NCI-H2029 treated with DMSO at 0.1 percent for 48 hours (cell line): ENCODE data around the gene GLMN.

ENCODE experiments used
- DNase-seq: peaks from one replicate; lab custom pipeline; 2025; lab: John Stamatoyannopoulos, UW

Gene GLMN, protein sequence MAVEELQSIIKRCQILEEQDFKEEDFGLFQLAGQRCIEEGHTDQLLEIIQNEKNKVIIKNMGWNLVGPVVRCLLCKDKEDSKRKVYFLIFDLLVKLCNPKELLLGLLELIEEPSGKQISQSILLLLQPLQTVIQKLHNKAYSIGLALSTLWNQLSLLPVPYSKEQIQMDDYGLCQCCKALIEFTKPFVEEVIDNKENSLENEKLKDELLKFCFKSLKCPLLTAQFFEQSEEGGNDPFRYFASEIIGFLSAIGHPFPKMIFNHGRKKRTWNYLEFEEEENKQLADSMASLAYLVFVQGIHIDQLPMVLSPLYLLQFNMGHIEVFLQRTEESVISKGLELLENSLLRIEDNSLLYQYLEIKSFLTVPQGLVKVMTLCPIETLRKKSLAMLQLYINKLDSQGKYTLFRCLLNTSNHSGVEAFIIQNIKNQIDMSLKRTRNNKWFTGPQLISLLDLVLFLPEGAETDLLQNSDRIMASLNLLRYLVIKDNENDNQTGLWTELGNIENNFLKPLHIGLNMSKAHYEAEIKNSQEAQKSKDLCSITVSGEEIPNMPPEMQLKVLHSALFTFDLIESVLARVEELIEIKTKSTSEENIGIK

DNA sequence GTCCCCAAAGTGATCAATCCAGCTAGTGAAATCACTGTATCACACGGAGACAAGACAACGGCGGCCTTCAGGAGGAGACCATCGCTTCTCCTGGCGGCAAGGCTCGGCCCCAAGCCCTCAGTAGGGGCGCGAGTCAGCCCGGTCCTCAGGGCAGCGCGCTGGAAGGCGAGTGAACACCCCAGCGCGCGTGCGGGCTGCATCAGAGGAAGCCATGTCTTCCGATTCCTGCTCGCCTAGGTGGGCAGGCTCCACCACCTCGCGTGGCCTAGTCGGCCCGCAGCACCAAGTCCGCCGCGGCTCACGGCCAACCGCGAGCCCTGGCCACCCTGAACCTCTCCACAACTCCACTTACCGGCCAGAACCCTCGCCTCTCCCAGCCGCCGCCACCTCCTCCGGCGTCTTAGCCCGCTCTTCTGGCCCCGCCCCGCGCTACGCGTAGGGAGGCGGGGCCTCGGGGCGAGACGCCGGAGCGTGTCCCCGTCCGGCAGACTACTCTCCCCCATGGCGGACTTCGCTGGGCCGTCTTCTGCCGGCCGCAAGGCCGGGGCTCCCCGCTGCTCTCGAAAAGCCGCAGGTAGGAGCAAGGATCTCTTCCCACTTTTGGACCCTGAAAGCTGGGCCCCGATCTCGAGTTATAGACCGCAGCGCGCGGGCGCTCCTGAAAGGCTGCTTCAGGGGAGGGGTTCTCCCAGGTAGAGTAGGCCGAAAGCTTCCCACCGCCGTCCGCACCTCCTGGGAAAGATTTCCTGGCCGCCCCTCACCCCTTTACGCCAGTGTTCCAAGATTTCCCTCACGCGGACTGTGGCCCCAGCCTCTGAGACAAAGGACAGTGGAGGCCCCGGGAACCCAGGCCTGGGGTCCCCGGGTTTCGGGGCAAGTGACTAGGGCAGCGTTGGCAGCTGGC, at the start of gene GLMN, which contains the start of gene RPAP2:
GLMN (minus strand) TSS at position 415 of the 904 bp plus-strand sequence. CDS start 988 bp downstream, outside the sequence.
RPAP2 (plus strand) TSS at position 487 of the 904 bp plus-strand sequence; CDS start at position 502, 15 bp downstream.
- DNase-seq = peak; percentile 74

DNA sequence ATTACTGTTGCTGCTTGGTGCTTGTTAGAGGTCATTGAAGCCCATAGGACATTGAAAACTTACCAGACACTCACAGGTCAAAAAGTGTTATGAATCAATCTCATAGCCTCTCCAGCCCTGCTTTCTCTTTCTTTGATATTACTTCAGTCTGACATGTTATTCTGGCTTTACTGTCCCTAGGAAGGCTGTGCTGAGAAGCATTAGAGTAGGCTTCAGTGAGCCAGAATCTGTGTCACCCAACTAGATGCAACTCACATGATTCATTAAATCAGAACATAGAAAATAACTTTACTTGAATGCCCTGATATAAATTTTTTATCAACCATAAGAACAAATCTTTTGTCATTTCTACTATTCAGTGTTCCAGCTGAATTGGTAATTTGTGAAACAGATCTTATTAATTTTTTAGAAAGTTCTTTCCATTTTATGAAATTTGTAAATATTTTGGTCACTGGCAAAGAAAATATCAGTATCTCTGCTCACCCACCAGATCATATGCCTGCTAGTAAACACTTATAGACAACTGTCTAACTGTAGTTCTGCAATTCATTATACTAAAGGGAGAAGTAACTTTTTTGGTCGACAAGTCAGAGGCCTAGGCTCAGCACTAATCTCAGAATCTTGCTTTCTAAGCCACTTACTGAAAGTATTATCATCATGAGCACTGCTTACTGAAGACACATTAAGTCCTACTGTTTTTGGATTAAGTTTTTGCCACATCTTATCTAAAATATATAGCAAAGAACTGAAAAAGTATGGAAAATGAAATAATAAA, 48.3 kb upstream of the GLMN start:
- no peak for DNase-seq

DNA sequence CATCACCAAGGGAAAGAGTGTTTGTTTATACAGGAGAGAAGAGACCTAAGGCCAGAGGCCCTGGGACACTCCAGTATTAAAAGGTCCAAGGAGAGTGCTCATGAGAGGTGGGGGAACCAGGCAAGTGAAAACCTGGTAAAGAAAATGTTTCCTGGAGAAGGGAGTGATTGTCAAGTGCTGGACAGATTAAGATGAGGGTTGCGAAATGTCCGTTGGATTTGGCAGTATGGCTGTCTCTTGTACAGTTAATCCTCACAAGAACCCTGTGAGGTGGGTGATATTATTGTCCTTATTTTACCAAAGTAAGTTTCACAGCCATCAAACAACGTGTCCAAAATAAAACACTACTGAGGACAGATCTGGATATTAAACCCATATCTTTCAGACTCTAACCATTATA, 44.3 kb upstream of the GLMN start:
- DNase-seq = no peak

DNA sequence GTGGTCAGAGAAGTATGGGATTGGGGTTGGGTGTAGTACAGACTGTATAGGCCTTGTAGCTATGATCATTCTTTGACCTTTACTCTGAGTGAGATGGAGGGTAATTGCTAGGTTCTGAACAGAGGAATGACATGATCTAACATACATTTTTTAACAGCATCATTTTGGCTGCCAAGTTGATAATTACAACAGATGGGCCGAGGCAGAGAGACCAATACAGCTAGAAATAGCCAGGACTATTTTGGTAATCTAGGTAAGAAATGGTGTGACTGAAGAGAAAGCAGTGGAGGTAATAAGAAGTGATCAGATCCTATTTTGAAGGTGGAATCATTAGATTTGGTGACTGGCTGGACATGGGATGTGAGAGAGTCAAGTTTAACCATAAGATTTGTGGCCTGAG, 43.6 kb upstream of the GLMN start:
- DNase-seq = no peak

DNA sequence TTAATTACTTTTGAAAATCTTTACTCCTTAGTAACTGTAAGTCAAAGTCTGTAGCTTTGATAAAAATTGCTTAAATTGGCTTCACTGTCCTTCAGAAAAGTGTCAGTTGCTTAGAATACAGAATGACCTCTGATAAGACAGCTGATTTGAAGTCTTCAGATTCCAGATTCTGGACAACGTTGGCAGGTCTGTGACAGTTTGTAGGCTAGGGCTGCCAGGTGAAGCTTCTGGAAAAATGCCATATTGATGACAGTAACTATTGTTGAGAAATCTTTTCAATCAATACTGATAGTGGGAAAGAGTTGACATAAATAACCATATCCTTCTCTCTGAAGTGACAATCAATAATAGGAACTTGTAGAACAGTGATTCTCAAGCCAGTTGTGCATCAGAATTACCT, 41.4 kb upstream of the GLMN start:
- no peak for DNase-seq

DNA sequence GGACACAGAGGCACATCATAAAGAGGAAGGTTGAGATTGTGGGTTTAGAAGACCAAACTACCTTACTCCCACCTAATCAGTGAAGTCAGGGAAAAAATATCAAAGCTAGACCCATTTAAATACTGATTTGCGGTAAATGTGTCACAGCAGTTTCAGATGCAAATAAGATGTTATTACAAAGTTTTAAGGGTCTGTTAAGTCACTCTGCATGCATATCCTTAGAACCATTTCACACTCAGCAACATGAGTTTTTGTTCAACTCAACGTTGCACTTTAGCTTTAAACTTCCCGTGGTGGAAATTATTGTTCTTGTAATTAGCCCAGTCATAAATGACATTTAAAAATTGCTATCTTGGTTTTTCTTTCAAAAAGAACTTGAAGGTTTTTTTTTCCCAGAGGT, 34.9 kb upstream of the GLMN start:
- no peak for DNase-seq

DNA sequence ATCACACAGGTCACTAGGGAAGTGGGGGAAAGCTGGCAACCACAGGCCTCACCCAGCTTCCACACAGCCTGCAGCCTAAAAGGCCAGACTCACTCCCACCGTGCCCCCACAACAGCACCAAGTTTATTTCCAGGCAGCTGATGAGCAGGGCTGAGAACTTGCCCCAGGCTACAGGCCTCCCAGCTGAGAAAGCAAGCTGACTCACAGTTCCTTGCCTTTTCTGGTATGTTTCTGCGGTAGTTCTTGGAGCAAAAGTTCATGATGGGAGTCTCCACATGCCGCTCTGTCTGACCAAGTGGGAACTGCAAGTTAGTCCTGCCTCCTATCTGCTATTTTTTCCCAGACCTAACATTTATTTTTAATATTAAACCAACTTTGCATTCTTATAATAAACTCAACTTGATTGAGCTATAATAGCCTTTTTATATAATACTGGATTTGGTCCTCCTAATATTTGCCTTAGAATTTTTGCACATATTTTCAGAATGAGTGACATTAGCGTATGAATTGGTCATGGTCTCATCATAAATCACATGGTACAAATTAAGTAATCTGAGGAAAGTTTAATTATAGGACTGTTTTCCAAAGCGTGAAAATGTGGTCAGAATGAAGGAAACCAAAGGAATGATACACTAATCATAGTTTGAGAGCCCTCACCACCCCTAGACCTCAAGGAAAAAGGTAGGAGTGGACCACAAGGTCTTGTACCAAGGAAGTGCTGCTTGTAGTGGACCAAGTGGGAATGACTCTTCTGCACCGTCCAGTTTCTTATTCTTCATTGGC, 30.8 kb upstream of the GLMN start:
- no peak for DNase-seq

DNA sequence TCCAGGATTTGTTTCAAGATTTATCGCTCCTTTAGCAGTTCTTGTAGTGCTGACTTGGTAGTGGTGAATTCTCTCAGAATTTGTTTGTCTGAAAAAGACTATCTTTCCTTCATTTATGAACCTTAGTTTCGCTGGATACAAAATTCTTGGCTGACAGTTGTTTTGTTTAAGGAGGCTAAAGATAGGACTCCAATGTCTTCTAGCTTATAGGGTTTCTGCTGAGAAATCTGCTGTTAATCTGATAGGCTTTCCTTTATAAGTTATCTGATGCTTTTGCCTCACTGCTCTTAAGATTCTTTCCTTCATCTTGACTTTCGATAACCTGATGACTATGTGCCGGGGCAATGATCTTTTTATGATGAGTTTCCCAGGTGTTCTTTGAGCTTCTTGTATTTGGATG, 29.0 kb upstream of the GLMN start:
- no peak for DNase-seq

DNA sequence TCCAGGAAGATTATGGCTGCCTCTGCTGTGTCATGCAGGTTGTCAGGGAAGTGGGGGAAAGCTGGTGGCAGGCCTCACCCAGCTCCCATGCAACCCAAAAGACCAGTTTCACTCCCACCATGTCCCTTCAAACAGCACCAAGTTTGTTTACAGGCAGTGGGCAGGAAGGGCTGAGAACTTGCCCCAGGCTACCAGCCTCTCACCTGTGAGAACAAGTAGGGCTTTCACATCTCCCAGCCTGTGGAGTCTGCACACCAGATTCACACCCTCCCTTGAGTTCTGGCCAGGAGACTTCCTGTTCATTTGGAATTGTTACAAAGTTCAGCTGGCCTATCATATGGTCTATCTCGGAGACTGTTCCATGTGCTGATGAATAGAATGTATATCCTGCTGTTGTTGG, 27.9 kb upstream of the GLMN start:
- DNase-seq = no peak

DNA sequence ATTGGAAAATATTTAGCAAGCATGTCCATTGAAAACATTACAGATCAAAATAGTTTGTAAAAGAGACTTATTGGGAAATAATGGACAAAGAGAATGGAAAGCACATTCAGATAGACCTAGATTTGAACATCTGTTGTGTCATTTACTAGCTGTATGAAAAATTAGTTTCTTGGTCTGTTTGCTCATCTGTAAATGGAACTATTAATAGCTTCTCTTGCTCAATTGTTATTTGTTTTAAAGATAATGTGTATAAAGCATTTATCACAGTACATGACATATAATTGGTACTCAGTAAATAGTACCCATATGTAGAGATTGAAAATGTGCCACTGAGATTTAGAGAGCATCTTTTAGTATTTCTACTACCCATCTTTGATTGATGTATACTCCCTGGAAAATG, 26.0 kb upstream of the GLMN start:
- DNase-seq = no peak

DNA sequence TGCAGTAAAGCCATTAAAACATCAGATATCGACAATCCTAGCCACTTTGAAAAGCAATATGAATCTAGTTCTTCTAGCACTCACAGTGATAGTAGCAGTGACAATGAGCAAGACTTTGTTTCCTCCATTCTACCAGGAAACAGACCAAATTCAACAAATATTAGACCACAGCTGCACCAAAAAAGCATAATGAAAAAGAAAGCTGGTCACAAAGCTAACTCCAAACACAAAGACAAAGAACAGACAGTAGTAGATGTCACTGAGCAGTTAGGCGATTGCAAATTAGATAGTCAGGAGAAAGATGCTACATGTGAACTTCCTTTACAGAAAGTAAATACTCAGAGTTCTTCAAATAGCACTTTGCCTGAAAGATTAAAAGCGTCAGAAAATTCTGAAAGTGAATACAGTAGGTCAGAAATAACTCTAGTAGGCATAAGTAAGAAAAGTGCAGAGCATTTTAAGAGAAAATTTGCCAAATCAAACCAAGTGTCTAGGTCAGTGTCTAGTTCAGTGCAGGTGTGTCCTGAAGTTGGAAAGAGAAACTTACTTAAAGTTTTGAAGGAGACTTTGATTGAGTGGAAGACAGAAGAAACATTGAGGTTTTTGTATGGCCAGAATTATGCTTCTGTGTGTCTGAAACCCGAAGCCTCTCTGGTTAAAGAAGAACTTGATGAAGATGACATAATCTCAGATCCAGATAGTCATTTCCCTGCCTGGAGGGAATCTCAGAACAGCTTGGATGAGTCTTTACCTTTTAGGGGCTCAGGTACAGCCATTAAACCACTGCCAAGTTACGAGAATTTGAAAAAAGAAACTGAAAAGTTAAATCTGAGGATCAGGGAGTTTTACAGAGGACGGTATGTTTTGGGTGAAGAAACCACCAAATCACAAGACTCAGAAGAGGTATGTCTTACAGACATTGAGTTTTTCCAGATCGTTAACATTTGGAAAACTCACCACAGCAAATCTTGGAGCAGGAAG, 25.0 kb upstream of the GLMN start:
- no peak for DNase-seq

DNA sequence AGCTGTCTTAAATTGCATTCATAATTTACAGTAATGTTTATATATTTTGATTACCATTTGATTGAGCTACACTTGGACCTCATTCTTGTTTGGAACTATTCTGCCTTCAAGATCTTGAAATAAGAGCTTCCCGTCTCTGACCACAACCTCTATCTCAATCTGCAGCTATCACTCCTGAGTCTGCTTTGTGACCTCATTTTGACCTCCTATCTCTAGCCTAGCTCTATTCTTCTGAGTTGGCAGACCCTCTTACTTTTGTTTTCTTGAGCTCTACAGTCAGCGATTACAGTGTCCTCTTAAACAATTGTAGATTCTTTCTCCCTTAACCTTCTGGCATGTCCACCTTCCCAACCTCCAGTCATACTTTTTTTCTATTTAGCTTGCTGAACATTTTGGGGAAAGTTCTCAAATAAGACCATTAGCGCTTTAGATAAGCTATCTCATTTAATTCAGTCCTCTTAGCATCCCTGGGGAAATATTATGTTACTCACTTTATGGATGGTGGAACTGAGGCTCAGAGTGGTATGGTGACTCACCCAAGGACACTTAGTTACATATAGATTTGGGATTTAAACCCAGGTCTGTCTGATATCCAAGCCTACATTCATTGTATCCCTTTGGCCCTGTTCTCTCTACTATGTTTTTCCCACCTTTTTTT, 19.2 kb upstream of the GLMN start:
- DNase-seq = no peak

DNA sequence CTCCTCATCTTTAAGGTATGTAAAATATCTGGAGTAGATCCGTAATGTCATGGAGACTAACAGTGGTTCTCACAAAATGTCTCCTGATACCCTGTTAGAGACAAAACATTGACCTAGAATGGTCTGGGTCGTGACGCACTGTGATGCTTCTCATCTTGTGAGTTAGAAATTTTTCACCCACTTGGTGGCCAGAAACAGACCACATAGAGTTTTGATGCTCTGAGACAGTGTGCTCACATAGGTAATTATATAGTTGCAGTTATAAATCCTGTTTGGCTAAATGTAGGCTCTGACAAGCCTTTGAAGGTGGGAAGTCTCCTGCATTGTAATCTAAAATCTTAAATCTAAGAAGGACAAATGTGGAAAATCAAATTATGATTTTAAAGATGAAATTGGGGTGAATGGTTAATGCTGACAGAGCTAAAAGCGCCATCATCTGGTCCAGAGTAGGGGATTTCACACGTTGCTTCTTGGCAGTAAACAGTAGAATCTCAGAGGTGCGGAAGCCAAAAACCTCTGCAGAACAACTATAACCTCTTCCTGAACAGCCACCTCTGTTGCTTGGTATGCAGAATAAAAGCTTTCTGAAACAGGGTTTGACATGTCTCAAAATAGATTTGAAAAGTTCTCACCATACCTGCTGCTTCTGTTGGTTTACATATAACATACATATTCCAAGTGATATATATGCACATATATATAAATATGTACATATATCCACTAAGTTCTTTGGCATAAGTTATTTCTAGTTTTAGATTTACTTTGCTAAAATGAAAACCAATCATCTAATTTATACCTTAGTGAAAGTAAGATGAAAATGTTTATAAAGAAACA, 17.2 kb upstream of the GLMN start:
- DNase-seq = no peak

DNA sequence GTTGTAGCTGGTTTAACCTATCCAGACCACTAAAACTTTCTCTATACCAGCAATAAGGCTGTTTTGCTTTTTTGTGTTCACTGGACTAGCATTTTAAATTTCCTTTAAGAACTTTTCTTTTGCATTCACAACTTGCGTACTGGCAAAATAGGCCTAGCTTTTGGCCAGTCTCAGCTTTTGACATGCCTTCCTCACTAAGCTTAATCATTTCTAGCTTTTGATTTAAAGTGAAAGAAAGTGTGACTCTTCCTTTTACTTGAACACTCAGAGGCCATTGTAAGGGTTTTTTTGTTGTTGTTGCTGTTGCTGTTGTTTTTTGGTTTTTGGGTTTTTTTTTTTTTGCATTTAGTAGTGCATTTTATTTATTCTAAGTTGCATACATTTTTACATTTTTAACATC, 15.2 kb upstream of the GLMN start:
- DNase-seq = no peak

DNA sequence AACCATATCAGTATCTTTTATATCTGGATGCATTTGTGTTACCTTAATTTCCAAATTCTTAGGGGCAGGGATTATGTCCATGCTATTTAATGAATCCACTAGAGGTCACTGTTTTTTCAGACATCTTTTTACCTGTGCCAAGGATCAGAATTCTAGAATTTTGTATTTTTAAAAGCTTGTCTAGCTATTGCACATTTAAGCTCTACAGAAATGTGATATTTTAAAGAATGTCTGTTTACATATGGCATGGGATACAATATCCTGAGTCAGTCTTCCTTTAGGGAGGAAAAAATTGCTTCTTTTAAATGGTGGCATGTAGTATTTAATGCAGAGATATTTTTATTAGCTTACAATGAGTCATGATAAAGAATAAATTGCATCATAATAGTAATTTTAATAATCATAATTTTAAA, 11.4 kb upstream of the GLMN start:
- peak; percentile 48 for DNase-seq

DNA sequence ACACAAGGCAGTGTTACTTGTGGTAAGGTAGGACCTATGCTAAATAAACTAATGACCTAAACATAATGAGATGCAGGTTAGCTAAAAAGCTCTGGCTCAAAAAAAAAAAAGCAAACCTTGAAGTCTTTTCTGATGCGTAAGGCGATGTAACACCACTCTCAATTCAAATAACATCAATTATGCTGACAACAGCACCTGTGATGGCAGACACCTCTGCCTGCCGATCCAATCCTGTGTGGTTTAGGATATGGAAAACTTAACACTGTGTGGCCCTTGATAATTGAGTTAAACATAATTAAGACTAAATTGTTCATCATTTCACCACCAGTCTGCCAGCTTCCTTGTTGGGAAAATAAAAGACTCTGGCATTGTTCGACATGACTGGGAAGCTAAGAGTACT, 9.2 kb upstream of the GLMN start:
- no peak for DNase-seq

DNA sequence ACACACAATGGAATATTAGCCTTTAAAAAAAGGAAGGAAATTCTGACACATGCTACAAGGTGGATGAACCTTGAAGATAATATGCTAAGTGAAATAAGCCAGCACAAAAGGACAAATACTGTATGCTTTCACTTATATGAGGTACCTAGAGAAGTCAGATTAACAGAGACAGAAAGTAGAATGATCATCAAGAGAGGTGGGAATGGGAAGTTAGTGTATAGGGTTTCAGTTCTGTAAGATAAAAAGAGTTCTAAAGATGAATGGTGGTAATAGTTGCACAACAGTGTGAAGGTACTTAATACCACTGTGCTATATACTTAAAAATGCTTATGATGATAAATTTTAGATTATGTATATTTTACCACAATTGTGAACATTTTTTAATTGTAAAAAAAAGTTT, 7.2 kb upstream of the GLMN start:
- no peak for DNase-seq

DNA sequence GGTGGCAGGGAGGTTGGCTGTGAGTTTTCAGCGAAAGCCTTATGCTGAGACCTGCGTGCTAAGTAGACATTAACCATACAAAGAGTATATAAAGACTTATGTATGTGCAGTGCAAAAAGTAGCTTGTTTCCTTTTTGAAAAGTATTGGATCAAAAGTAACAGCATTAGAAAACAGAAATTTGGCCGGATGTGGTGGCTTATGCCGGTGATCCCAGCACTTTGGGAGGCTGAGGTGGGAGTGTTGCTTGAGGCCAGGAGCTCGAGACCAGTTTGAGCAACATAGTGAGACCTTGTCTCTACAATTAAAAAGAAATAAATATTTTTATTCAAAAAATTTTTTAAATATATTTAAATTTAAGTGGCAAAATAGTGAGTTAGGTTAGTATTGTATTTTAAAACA, 2.2 kb upstream of the GLMN start:
- DNase-seq = no peak
